Astrocyte of the spinal cord (primary cell): ENCODE results near the gene CLDN18.

Source experiments
- DNase-seq: peaks from one replicate; pipeline ENCODE4 v3.0.0; 2011; ENCODE audit warnings: low read depth, low spot score
- H3K4me3 ChIP-seq: 2 replicates; pipeline ENCODE4 v1.5.1; 2011; ENCODE audit warnings: low read depth, mild to moderate bottlenecking, low read length, moderate library complexity
- CTCF ChIP-seq: IDR thresholded peaks from 2 replicates; pipeline ENCODE4 v1.5.1; 2012; ENCODE audit warnings: low read depth, mild to moderate bottlenecking, low read length, inconsistent platforms
- in situ Hi-C: cut with HindIII; loops from 2 replicates; pipeline ENCODE4 v1.10.0; 2017; ENCODE audit warnings: low sequenced_read_pairs

The CLDN18 gene

GRCh38 chr3:138054057-138054456 is 44.1 kb downstream of the CLDN18 start:
- no peak for TF ChIP-seq CTCF
- in situ Hi-C loops, result no loop called here
- H3K4me3 ChIP-seq, result no peak overlapping the region
- no peak for DNase-seq

GRCh38 chr3:138057384-138057783 is 47.4 kb downstream of the CLDN18 start:
- no peak for DNase-seq
- no peak overlapping the region for H3K4me3 ChIP-seq
- TF ChIP-seq CTCF, result no peak
- in situ Hi-C loops, result no loop called here

- TF ChIP-seq CTCF, result no peak
- in situ Hi-C loops, result no loop called here
- H3K4me3 ChIP-seq, result no peak overlapping the region
- DNase-seq, result no peak
Observed at GRCh38 chr3:138059261-138059660, 49.3 kb downstream of the CLDN18 start.

- TF ChIP-seq CTCF, result no peak
- no peak overlapping the region for H3K4me3 ChIP-seq
- no peak for DNase-seq
- in situ Hi-C loops, result no loop called here
Observed at GRCh38 chr3:138060792-138061191, 50.8 kb downstream of the CLDN18 start.

GRCh38 chr3:138062037-138062436 is 52.1 kb downstream of the CLDN18 start:
- TF ChIP-seq CTCF, result no peak

GRCh38 chr3:138062626-138063025 is 52.7 kb downstream of the CLDN18 start:
- no peak for TF ChIP-seq CTCF
- no peak overlapping the region for H3K4me3 ChIP-seq
- in situ Hi-C loops, result no loop called here
- peak; percentile 71 for DNase-seq

More at GRCh38 chr3:138062037-138062436, 52.1 kb downstream of the CLDN18 start:
- no peak for DNase-seq
- no peak overlapping the region for H3K4me3 ChIP-seq
- in situ Hi-C loops, result no loop called here

GRCh38 chr3:138063416-138063815 is 53.5 kb downstream of the CLDN18 start:
- no peak overlapping the region for H3K4me3 ChIP-seq
- in situ Hi-C loops, result no loop called here
- DNase-seq, result no peak
- TF ChIP-seq CTCF, result no peak
